GM12878 (cell line): ENCODE measurements around the gene CHAMP1. TPM values are rescaled to one million over a fixed set of nuclear protein-coding genes. Genes with fewer than 3 reads are reported as not detected.

Source experiments
- ATAC-seq: fragments of 200-7000 bp; cut with Tn5 transposase; 3 replicates; pipeline ENCODE4 v1.9.1; 2020; ENCODE audit warnings: mild to moderate bottlenecking, moderate library complexity
- BruUV-seq: library from RNA; stranded (reverse); fragments of 400-500 nt; replicated peaks from 2 replicates; lab custom pipeline; 2021; lab: Mats Ljungman, UMichigan
- CTCF ChIA-PET: fragments of 300-600 bp; sonication (Branson Sonifier 250); formaldehyde crosslinking; extraction: SDS; loops from one replicate; lab custom pipeline; 2021; ENCODE audit warnings: inconsistent platforms; lab: Yijun Ruan, JAX
- POLR2A ChIA-PET: fragments of 350-600 bp; formaldehyde crosslinking; extraction: SDS; loops from one replicate; lab custom pipeline; 2021; ENCODE audit warnings: inconsistent platforms; lab: Charles Lee
- RAD21 ChIA-PET: fragments of 300-600 bp; sonication (Branson Sonifier 250); formaldehyde crosslinking; loops from one replicate; lab custom pipeline; 2023; ENCODE audit warnings: antibody characterized with exemption; ENCODE audit not compliant: unreplicated experiment; lab: Charles Lee
- SMC1A ChIA-PET: fragments of 300-600 bp; sonication (Branson Sonifier 250); formaldehyde crosslinking; loops from one replicate; lab custom pipeline; 2023; ENCODE audit not compliant: unreplicated experiment, uncharacterized antibody; lab: Charles Lee
- DNase-seq: peaks from one replicate; pipeline ENCODE4 v3.0.0-alpha.2; 2011; ENCODE audit warnings: low read depth, low spot score
- FAIRE-seq: peaks from 3 replicates; lab custom pipeline; 2011; peaks lifted over from hg19 to GRCh38; lab: Jason Lieb, UNC
- H2AFZ ChIP-seq: 2 replicates; pipeline ENCODE4 v1.6.0; 2011; ENCODE audit warnings: low read depth, low read length, control low read depth; ENCODE audit not compliant: control insufficient read depth
- H3K27ac ChIP-seq: 2 replicates; pipeline ENCODE4 v1.5.1; 2011; ENCODE audit warnings: control low read depth; ENCODE audit not compliant: control insufficient read depth, insufficient read depth
- H3K27me3 ChIP-seq, 2 experiments: replicated peaks in 1 of 2; 2 replicates each; pipeline versions ENCODE4 v1.6.0 to v1.6.1; 2011; ENCODE audit warnings: low read length in 1 of 2; ENCODE audit not compliant: control insufficient read depth in 2 of 2, insufficient read depth in 2 of 2
- H3K36me3 ChIP-seq, 2 experiments: 2 replicates each; pipeline ENCODE4 v1.5.1; 2011; ENCODE audit warnings: low read length in 1 of 2; ENCODE audit not compliant: control insufficient read depth in 2 of 2, insufficient read depth in 2 of 2
- H3K4me1 ChIP-seq: 2 replicates; pipeline ENCODE4 v1.6.1; 2011; ENCODE audit warnings: mild to moderate bottlenecking, low read length, moderate library complexity, mixed read lengths; ENCODE audit not compliant: control insufficient read depth, insufficient read depth
- H3K4me2 ChIP-seq: 2 replicates; pipeline ENCODE4 v1.6.0; 2011; ENCODE audit warnings: control low read depth; ENCODE audit not compliant: control insufficient read depth, insufficient read depth
- H3K4me3 ChIP-seq: fragments of 200-600 bp; sonication (generic); 2 replicates; pipeline ENCODE4 v1.5.1; 2016
- H3K79me2 ChIP-seq: 2 replicates; pipeline ENCODE4 v1.6.0; 2011; ENCODE audit warnings: low read length; ENCODE audit not compliant: control insufficient read depth, insufficient read depth
- H3K9ac ChIP-seq: 2 replicates; pipeline ENCODE4 v1.8.0; 2011; ENCODE audit warnings: low read length, control low read depth, mixed read lengths; ENCODE audit not compliant: control insufficient read depth, insufficient read depth
- H3K9me3 ChIP-seq: replicated peaks from 3 replicates; pipeline ENCODE4 v1.5.1; 2011; ENCODE audit warnings: mild to moderate bottlenecking, low read length; ENCODE audit not compliant: control insufficient read depth, insufficient read depth
- H4K20me1 ChIP-seq: 2 replicates; pipeline ENCODE4 v1.6.0; 2011; ENCODE audit not compliant: control insufficient read depth, insufficient read depth
- ATF7 ChIP-seq: fragments of 450-650 bp; IDR thresholded peaks from 2 replicates; pipeline ENCODE4 v1.6.1; 2016; ENCODE audit warnings: low read depth, mild to moderate bottlenecking
- BCL11A ChIP-seq: IDR thresholded peaks from 2 replicates; pipeline ENCODE4 v1.6.1; 2011; ENCODE audit warnings: low read depth, low read length
- EED ChIP-seq: sonication (generic); IDR thresholded peaks from 2 replicates; pipeline ENCODE4 v1.6.1; 2016; ENCODE audit warnings: antibody characterized with exemption, low read depth
- HDAC2 ChIP-seq: fragments of 200-600 bp; sonication (generic); IDR thresholded peaks from 2 replicates; pipeline ENCODE4 v1.6.1; 2017
- JUNB ChIP-seq: IDR thresholded peaks from 2 replicates; pipeline ENCODE4 v1.6.1; 2016; ENCODE audit warnings: antibody characterized with exemption, mild to moderate bottlenecking
- MTA2 ChIP-seq: fragments of 450-650 bp; IDR thresholded peaks from 2 replicates; pipeline ENCODE4 v1.6.1; 2016; ENCODE audit warnings: low read depth, mild to moderate bottlenecking, moderate library complexity
- NFYA ChIP-seq: IDR thresholded peaks from 2 replicates; pipeline ENCODE4 v1.6.1; 2011; ENCODE audit warnings: low read depth, mild to moderate bottlenecking, low read length, improper control_type of control experiment, borderline replicate concordance
- NR2C2 ChIP-seq: IDR thresholded peaks from 2 replicates; pipeline ENCODE4 v1.6.1; 2011; ENCODE audit warnings: borderline replicate concordance, low read depth; ENCODE audit not compliant: control insufficient read depth, insufficient read length
- PAX5 ChIP-seq: IDR thresholded peaks from 2 replicates; pipeline ENCODE4 v1.6.1; 2011; ENCODE audit warnings: low read depth, low read length, borderline replicate concordance
- POLR2AphosphoS2 ChIP-seq: IDR thresholded peaks from 2 replicates; pipeline ENCODE4 v1.6.1; 2011; ENCODE audit warnings: low read depth, mild to moderate bottlenecking, low read length, improper control_type of control experiment, moderate library complexity
- SMAD1 ChIP-seq: fragments of 450-650 bp; IDR thresholded peaks from 2 replicates; pipeline ENCODE4 v1.6.1; 2018; ENCODE audit warnings: mild to moderate bottlenecking, low read depth; ENCODE audit not compliant: partially characterized antibody
- SMC3 ChIP-seq: IDR thresholded peaks from 2 replicates; pipeline ENCODE4 v1.6.1; 2011; ENCODE audit warnings: low read length, improper control_type of control experiment, borderline replicate concordance
- SPI1 ChIP-seq: IDR thresholded peaks from 2 replicates; pipeline ENCODE4 v1.6.1; 2011; ENCODE audit warnings: low read depth, mild to moderate bottlenecking, low read length, moderate library complexity, borderline replicate concordance; ENCODE audit not compliant: insufficient read depth
- SREBF2 ChIP-seq: IDR thresholded peaks from 2 replicates; pipeline ENCODE4 v1.6.1; 2012; ENCODE audit warnings: mild to moderate bottlenecking, low read length
- STAT3 ChIP-seq: IDR thresholded peaks from 2 replicates; pipeline ENCODE4 v1.6.1; 2011; ENCODE audit warnings: low read depth, low read length, improper control_type of control experiment
- TARDBP ChIP-seq: IDR thresholded peaks from 2 replicates; pipeline ENCODE4 v1.6.1; 2016; ENCODE audit warnings: borderline replicate concordance
- TBL1XR1 ChIP-seq: IDR thresholded peaks from 2 replicates; pipeline ENCODE4 v1.6.1; 2012; ENCODE audit warnings: low read depth, low read length, improper control_type of control experiment
- TCF7 ChIP-seq: IDR thresholded peaks from 2 replicates; pipeline ENCODE4 v1.6.1; 2014; ENCODE audit warnings: antibody characterized with exemption, borderline replicate concordance
- YBX1 ChIP-seq: fragments of 450-650 bp; IDR thresholded peaks from 2 replicates; pipeline ENCODE4 v1.6.1; 2016; ENCODE audit warnings: antibody characterized with exemption
- ZNF384 ChIP-seq: IDR thresholded peaks from 2 replicates; pipeline ENCODE4 v1.6.1; 2012; ENCODE audit warnings: low read depth, mild to moderate bottlenecking, low read length, improper control_type of control experiment, borderline replicate concordance
- WGBS: methylation state at CpG from one replicate; pipeline ENCODE4 v1.1.6; 2016; ENCODE audit warnings: low lambda C conversion rate; ENCODE audit not compliant: insufficient replicate concordance, insufficient coverage; ENCODE audit errors: missing lambda C conversion rate; 5-methylcytosine and 5-hydroxymethylcytosine counted together
- in situ Hi-C: fragments of 300-500 bp; cut with MboI; formaldehyde crosslinking; loops from 9 replicates; pipeline ENCODE4 v1.14.3; 2018; ENCODE audit warnings: mixed read lengths
- intact Hi-C: fragments of 100-400 bp; cut with micrococcal nuclease; formaldehyde crosslinking; loops from one replicate; pipeline ENCODE4 v1.14.2; 2022; ENCODE audit not compliant: unreplicated experiment
- polyA plus RNA-seq, 11 experiments: library from polyadenylated mRNA; depleted of rRNA in 4 of 11; unstranded in 6 of 11; stranded (reverse) in 5 of 11; fragments of >200 nt; fragmentation: Nextera tagmentation in 4 of 11; fragmentation: Illumina TruSeq in 1 of 11; extraction: Ambion mirVana in 4 of 11; extraction: Trizol in 1 of 11; gene quantifications; 1 replicate in 1 of 11; 2 replicates in 10 of 11; pipeline versions ENCODE4 v1.2.1 to v1.2.3, GENCODE V29; 2011 to 2016; ENCODE audit warnings: inconsistent platforms in 2 of 11, missing spikeins in 2 of 11, low read depth in 1 of 11
- total RNA-seq, 4 experiments: library from RNA; depleted of rRNA in 3 of 4; stranded (reverse); fragments of >200 nt in 3 of 4; fragmentation: Illumina TruSeq in 1 of 4; extraction: Trizol in 1 of 4; gene quantifications; 2 replicates each; pipeline versions ENCODE4 v1.2.1 to v1.2.3, GENCODE V29; 2013 to 2021
- TF ChIP-seq, protein P1 (sequence below): fragments of 450-650 bp; IDR thresholded peaks from 2 replicates; pipeline ENCODE4 v1.6.1; 2016; ENCODE audit warnings: mild to moderate bottlenecking
- TF ChIP-seq, protein P2 (sequence below): fragments of 450-650 bp; formaldehyde crosslinking; IDR thresholded peaks from 2 replicates; pipeline ENCODE4 v1.5.0; 2022; ENCODE audit warnings: mild to moderate bottlenecking, missing genetic modification characterization

Gene CHAMP1
- total and polyA plus RNA-seq, 10 of the 15 experiments (the other 5 are each of a cell fraction or from before 2014, with no cell fraction given), result 1.1 to 54.8 (median 23.9) TPM

DNA sequence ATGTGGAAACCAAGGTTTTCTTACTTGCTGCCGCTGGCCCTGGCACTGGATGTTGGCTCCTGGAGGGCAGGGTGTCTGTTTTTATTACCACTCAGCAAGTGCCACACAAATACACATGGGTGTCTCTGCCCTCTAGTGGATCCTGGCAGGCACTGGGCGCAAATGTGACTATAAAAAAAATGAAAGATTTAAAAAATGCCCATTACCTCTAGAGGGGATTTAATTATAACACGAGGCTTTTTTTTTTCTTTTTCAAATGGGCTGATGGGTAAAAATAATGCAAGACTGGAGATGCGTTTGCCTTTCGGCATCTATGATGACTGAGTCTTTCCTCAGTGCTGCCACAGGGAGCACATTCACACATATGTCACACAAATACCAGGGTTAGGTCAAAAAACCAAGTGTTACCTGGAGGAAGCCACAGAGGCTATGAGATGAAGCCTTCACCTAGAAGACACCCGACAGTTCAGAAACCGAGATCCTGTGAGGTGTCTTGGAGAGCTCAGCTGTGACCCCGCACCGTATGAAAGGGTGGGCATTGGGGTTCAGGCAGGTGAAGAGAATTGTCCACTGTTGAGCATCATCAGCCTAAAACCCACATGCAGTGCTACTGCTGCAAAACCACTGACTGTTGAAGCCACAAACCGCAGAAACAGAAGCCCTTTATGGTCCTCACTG lies 25.7 kb downstream of the CHAMP1 start:
- Histone ChIP-seq H3K9ac (no peak overlapping the region), H3K4me2 (no peak overlapping the region), H3K79me2 (no peaks in the 10 kb centered on the region), H3K4me1 (peaks cover 11% of the 10 kb centered on the region), H3K27me3 (no peaks in the 10 kb centered on the region), H4K20me1 (no peaks in the 10 kb centered on the region), H3K27ac (no peak overlapping the region), H3K4me3 (no peak overlapping the region), H3K36me3 (no peaks in the 10 kb centered on the region), H2AFZ (no peak overlapping the region), H3K9me3 (no peaks in the 10 kb centered on the region; the same call in 2 of the 3 replicates)
- DNase-seq (no peak), FAIRE-seq (no peak), ATAC-seq (peak; percentile 88)
- ChIA-PET RAD21 (interaction anchor here (0.7 to 1.0 kb wide), 4 partner anchors 22 to 61 kb away, joined by 3 to 5 read pairs (median 4); no protein-coding TSS in a partner anchor), CTCF (interaction anchor here (0.6 to 2.8 kb wide), 12 partner anchors 10 to 101 kb away, joined by 3 to 13 read pairs (median 4); no protein-coding TSS in a partner anchor), SMC1A (interaction anchor here (0.6 to 7.6 kb wide), 12 partner anchors 14 to 104 kb away, joined by 3 to 43 read pairs (median 3); partner anchors contain the start of gene UPF3A), POLR2A (interaction anchor here (1.7 kb wide), 1 partner anchor 58 kb away, joined by 4 read pairs; the partner anchor contains the start of gene UPF3A)
- intact Hi-C loops, result no loop called here
- 21% methylated on average over 10 of the region's 10 CpGs for WGBS
- BruUV-seq, result no TSS peak
- in situ Hi-C loops, result no loop called here
- TF ChIP-seq NR2C2 (no peak), TCF7 (no peak), TBL1XR1 (no peak), YBX1 (no peak), MTA2 (peak; percentile 53), SMC3 (peak; percentile 62), EED (no peak), BCL11A (no peak), NFYA (no peak), PAX5 (0 out of 2 replicates have a peak, but pooled peaks have one; percentile 17), ZNF384 (peak; percentile 74), ATF7 (peak; percentile 71; the same call in 1 of the 2 replicates), STAT3 (no peak), TARDBP (no peak), JUNB (no peak), POLR2AphosphoS2 (no peak), SREBF2 (no peak), HDAC2 (no peak), SMAD1 (no peak), SPI1 (no peak)
- TF ChIP-seq, protein P1, sequence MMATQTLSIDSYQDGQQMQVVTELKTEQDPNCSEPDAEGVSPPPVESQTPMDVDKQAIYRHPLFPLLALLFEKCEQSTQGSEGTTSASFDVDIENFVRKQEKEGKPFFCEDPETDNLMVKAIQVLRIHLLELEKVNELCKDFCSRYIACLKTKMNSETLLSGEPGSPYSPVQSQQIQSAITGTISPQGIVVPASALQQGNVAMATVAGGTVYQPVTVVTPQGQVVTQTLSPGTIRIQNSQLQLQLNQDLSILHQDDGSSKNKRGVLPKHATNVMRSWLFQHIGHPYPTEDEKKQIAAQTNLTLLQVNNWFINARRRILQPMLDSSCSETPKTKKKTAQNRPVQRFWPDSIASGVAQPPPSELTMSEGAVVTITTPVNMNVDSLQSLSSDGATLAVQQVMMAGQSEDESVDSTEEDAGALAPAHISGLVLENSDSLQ, result no peak
- TF ChIP-seq, protein P2, sequence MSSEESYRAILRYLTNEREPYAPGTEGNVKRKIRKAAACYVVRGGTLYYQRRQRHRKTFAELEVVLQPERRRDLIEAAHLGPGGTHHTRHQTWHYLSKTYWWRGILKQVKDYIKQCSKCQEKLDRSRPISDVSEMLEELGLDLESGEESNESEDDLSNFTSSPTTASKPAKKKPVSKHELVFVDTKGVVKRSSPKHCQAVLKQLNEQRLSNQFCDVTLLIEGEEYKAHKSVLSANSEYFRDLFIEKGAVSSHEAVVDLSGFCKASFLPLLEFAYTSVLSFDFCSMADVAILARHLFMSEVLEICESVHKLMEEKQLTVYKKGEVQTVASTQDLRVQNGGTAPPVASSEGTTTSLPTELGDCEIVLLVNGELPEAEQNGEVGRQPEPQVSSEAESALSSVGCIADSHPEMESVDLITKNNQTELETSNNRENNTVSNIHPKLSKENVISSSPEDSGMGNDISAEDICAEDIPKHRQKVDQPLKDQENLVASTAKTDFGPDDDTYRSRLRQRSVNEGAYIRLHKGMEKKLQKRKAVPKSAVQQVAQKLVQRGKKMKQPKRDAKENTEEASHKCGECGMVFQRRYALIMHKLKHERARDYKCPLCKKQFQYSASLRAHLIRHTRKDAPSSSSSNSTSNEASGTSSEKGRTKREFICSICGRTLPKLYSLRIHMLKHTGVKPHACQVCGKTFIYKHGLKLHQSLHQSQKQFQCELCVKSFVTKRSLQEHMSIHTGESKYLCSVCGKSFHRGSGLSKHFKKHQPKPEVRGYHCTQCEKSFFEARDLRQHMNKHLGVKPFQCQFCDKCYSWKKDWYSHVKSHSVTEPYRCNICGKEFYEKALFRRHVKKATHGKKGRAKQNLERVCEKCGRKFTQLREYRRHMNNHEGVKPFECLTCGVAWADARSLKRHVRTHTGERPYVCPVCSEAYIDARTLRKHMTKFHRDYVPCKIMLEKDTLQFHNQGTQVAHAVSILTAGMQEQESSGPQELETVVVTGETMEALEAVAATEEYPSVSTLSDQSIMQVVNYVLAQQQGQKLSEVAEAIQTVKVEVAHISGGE (CRISPR knock-in tag), result no peak
